Astrocyte (in vitro differentiated cells and primary cell): ENCODE results near the gene RMND5B. TPM values are rescaled to one million over a fixed set of nuclear protein-coding genes. Genes with fewer than 3 reads are reported as not detected.

Source experiments
- DNase-seq: peaks from one replicate; pipeline ENCODE4 v3.0.0-alpha.2; 2010; ENCODE audit warnings: low read depth
- FAIRE-seq: peaks from 2 replicates; lab custom pipeline; 2011; peaks lifted over from hg19 to GRCh38; lab: Jason Lieb, UNC
- H2AFZ ChIP-seq: 2 replicates; pipeline ENCODE4 v1.6.0; 2012; ENCODE audit warnings: low read depth, low read length, inconsistent platforms
- H3K27ac ChIP-seq: 2 replicates; pipeline ENCODE4 v1.5.1; 2011; ENCODE audit warnings: low read depth, low read length, inconsistent platforms
- H3K27me3 ChIP-seq: 2 replicates; pipeline ENCODE4 v1.6.0; 2011; ENCODE audit warnings: low read length, inconsistent platforms; ENCODE audit not compliant: insufficient read depth
- H3K36me3 ChIP-seq: 2 replicates; pipeline ENCODE4 v1.5.1; 2011; ENCODE audit warnings: low read length, inconsistent platforms; ENCODE audit not compliant: insufficient read depth
- H3K4me1 ChIP-seq: 2 replicates; pipeline ENCODE4 v1.5.1; 2011; ENCODE audit warnings: low read length, inconsistent platforms; ENCODE audit not compliant: insufficient read depth
- H3K4me2 ChIP-seq: 2 replicates; pipeline ENCODE4 v1.6.0; 2012; ENCODE audit warnings: low read length, inconsistent platforms
- H3K4me3 ChIP-seq: 2 replicates; pipeline ENCODE4 v1.5.1; 2011; ENCODE audit warnings: low read depth, mild to moderate bottlenecking, low read length, inconsistent platforms; ENCODE audit not compliant: insufficient read depth
- H3K79me2 ChIP-seq: 2 replicates; pipeline ENCODE4 v1.6.0; 2012; ENCODE audit warnings: mild to moderate bottlenecking, low read length, inconsistent platforms; ENCODE audit not compliant: insufficient read depth
- H3K9ac ChIP-seq: 2 replicates; pipeline ENCODE4 v1.6.0; 2012; ENCODE audit warnings: mild to moderate bottlenecking, low read length, inconsistent platforms
- H3K9me3 ChIP-seq: 2 replicates; pipeline ENCODE4 v1.5.1; 2012; ENCODE audit warnings: low read depth, mild to moderate bottlenecking, low read length, inconsistent platforms; ENCODE audit not compliant: insufficient read depth
- H4K20me1 ChIP-seq: 2 replicates; pipeline ENCODE4 v1.6.0; 2012; ENCODE audit warnings: low read length, inconsistent platforms; ENCODE audit not compliant: insufficient read depth
- H3K27ac Mint-ChIP-seq: one replicate; pipeline ENCODE4 v1.8.0; 2021; ENCODE audit warnings: mild to moderate bottlenecking, mixed read lengths; ENCODE audit not compliant: unreplicated experiment
- H3K27me3 Mint-ChIP-seq: one replicate; pipeline ENCODE4 v1.8.0; 2021; ENCODE audit warnings: low read depth, mixed read lengths; ENCODE audit not compliant: unreplicated experiment
- H3K36me3 Mint-ChIP-seq: one replicate; pipeline ENCODE4 v1.8.0; 2021; ENCODE audit warnings: low read depth, mixed read lengths; ENCODE audit not compliant: unreplicated experiment
- H3K4me1 Mint-ChIP-seq: one replicate; pipeline ENCODE4 v1.8.0; 2021; ENCODE audit warnings: low read depth, mixed read lengths; ENCODE audit not compliant: unreplicated experiment
- H3K4me3 Mint-ChIP-seq: one replicate; pipeline ENCODE4 v1.8.0; 2021; ENCODE audit warnings: mild to moderate bottlenecking, moderate library complexity, mixed read lengths; ENCODE audit not compliant: unreplicated experiment
- H3K9me3 Mint-ChIP-seq: one replicate; pipeline ENCODE4 v1.8.0; 2021; ENCODE audit warnings: mild to moderate bottlenecking, mixed read lengths; ENCODE audit not compliant: unreplicated experiment
- EZH2 ChIP-seq: IDR thresholded peaks from 2 replicates; pipeline ENCODE4 v1.6.1; 2012; ENCODE audit warnings: mild to moderate bottlenecking, low read length, inconsistent platforms; ENCODE audit not compliant: insufficient read depth
- total RNA-seq: library from RNA; stranded (reverse); gene quantifications from 2 replicates; pipeline ENCODE4 v1.2.1, GENCODE V29; 2021
- TF ChIP-seq, protein P1 (sequence below): IDR thresholded peaks from 2 replicates; pipeline ENCODE4 v1.5.1; 2011; ENCODE audit warnings: low read depth, mild to moderate bottlenecking, inconsistent platforms, low read length, moderate library complexity; ENCODE audit not compliant: insufficient read depth

Gene RMND5B
- total RNA-seq, 1 donor from 2014 or later: 14.3 TPM

- Histone ChIP-seq H3K4me1 (no peaks in the 10 kb centered on the region), H4K20me1 (no peaks in the 10 kb centered on the region), H3K9me3 (no peaks in the 10 kb centered on the region), H3K4me2 (no peak within 1 kb of the TSS), H3K36me3 (no peaks in the 10 kb centered on the region), H3K4me3 (no peak within 1 kb of the TSS), H3K79me2 (no peaks in the 10 kb centered on the region), H3K27me3 (no peaks in the 10 kb centered on the region), H3K27ac (no peak within 1 kb of the TSS), H2AFZ (no peak within 1 kb of the TSS), H3K9ac (no peak within 1 kb of the TSS)
- Mint-ChIP-seq H3K4me1 (peaks cover 3% of the 10 kb centered on the region), H3K27me3 (no peaks in the 10 kb centered on the region), H3K9me3 (no peaks in the 10 kb centered on the region), H3K4me3 (no peak within 1 kb of the TSS), H3K36me3 (no peaks in the 10 kb centered on the region), H3K27ac (no peak within 1 kb of the TSS)
- DNase-seq: no peak
- no peak for FAIRE-seq
- no peak for TF ChIP-seq EZH2
- TF ChIP-seq, protein P1, sequence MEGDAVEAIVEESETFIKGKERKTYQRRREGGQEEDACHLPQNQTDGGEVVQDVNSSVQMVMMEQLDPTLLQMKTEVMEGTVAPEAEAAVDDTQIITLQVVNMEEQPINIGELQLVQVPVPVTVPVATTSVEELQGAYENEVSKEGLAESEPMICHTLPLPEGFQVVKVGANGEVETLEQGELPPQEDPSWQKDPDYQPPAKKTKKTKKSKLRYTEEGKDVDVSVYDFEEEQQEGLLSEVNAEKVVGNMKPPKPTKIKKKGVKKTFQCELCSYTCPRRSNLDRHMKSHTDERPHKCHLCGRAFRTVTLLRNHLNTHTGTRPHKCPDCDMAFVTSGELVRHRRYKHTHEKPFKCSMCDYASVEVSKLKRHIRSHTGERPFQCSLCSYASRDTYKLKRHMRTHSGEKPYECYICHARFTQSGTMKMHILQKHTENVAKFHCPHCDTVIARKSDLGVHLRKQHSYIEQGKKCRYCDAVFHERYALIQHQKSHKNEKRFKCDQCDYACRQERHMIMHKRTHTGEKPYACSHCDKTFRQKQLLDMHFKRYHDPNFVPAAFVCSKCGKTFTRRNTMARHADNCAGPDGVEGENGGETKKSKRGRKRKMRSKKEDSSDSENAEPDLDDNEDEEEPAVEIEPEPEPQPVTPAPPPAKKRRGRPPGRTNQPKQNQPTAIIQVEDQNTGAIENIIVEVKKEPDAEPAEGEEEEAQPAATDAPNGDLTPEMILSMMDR: no peak
Measured at GRCh38 chr5:178187014-178187413, 56.2 kb downstream of the RMND5B start, which contains the start of gene GMCL2. TSS of gene GMCL2 (minus strand) at chr5:178187371. CDS start at chr5:178187299, 72 bp downstream.

GRCh38 chr5:178189433-178189832 is 58.6 kb downstream of the RMND5B start:
- Mint-ChIP-seq H3K36me3 (no peaks in the 10 kb centered on the region), H3K27ac (no peak overlapping the region), H3K9me3 (peaks cover 11% of the 10 kb centered on the region), H3K27me3 (peaks cover 7% of the 10 kb centered on the region), H3K4me3 (no peak overlapping the region), H3K4me1 (no peaks in the 10 kb centered on the region)
- FAIRE-seq (no peak), DNase-seq (no peak)
- no peak overlapping the region for H3K9ac ChIP-seq
- no peaks in the 10 kb centered on the region for H3K4me1 ChIP-seq
- no peaks in the 10 kb centered on the region for H3K36me3 ChIP-seq
- no peaks in the 10 kb centered on the region for H3K79me2 ChIP-seq
- H3K27me3 ChIP-seq: no peaks in the 10 kb centered on the region
- H4K20me1 ChIP-seq: no peaks in the 10 kb centered on the region
- no peak overlapping the region for H3K4me2 ChIP-seq
- no peak for TF ChIP-seq EZH2
- TF ChIP-seq, protein P1: no peak
- H3K9me3 ChIP-seq: no peaks in the 10 kb centered on the region
- no peak overlapping the region for H3K27ac ChIP-seq
- no peak overlapping the region for H3K4me3 ChIP-seq
- H2AFZ ChIP-seq: no peak overlapping the region

DNA sequence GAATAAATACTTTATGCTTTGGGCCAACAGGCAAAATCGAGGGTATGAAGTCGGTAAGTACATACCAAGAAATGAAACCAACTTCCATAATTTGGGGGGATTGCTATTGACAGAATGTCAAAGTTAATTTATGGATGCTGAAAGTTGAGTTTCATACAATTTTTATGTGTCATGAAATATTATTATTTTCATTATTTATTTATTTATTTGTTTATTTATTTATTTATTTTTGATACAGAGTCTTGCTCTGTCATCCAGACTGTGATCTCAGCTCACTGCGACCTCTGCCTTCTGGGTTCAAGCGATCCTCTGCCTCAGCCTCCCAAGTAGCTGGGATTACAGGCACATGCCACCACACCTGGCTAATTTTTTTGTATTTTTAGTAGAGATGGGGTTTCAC is 60.8 kb downstream of the RMND5B start:
- H3K4me3 ChIP-seq: no peak overlapping the region
- FAIRE-seq (no peak), DNase-seq (no peak)
- H3K4me3 Mint-ChIP-seq: no peak overlapping the region
- no peaks in the 10 kb centered on the region for H3K36me3 ChIP-seq
- H3K4me1 Mint-ChIP-seq: no peaks in the 10 kb centered on the region
- H3K79me2 ChIP-seq: no peaks in the 10 kb centered on the region
- no peak overlapping the region for H2AFZ ChIP-seq
- no peak overlapping the region for H3K4me2 ChIP-seq
- no peaks in the 10 kb centered on the region for H3K9me3 ChIP-seq
- H4K20me1 ChIP-seq: no peaks in the 10 kb centered on the region
- peaks cover 12% of the 10 kb centered on the region for H3K27me3 Mint-ChIP-seq
- no peaks in the 10 kb centered on the region for H3K4me1 ChIP-seq
- no peaks in the 10 kb centered on the region for H3K36me3 Mint-ChIP-seq
- no peak for TF ChIP-seq EZH2
- TF ChIP-seq, protein P1: no peak
- peaks cover 5% of the 10 kb centered on the region for H3K27me3 ChIP-seq
- no peak overlapping the region for H3K27ac ChIP-seq
- H3K9me3 Mint-ChIP-seq: peaks cover 11% of the 10 kb centered on the region
- H3K9ac ChIP-seq: no peak overlapping the region
- no peak overlapping the region for H3K27ac Mint-ChIP-seq
